ENCODE results near the gene SCAP. TPM values are rescaled to one million over a fixed set of nuclear protein-coding genes. Genes with fewer than 3 reads are reported as not detected.
"Not testable (repeated sequence)": the region's sequence is repeated elsewhere in the genome, so short reads cannot be mapped to it uniquely, and the experiment has no call there.

SCAP gene
- total and polyA plus RNA-seq, 9 donors: 52.4 to 192 (median 80.9) TPM

- no peak overlapping the region for H3K4me3 ChIP-seq
- intact Hi-C loops (cut with DNase I): no loop called here
- no peaks in the 10 kb centered on the region for H3K4me1 ChIP-seq (ENCODE audit: insufficient read depth)
- 82 to 83% (median 82%) methylated on average over 3 of the region's 3 CpGs for WGBS, 3 donors
- H3K27ac ChIP-seq: no peak overlapping the region
- no peaks in the 10 kb centered on the region for H3K27me3 ChIP-seq
- TF ChIP-seq EP300 (IDR thresholded peaks at IDR 0.05): no peak
- TF ChIP-seq POLR2A (IDR thresholded peaks at IDR 0.05): no peak
- TF ChIP-seq CTCF (IDR thresholded peaks at IDR 0.05): no peak
- no peaks in the 10 kb centered on the region for H3K36me3 ChIP-seq
- no peak for DNase-seq
- no peaks in the 10 kb centered on the region for H3K9me3 ChIP-seq
Observed at GRCh38 chr3:47485812-47486211, 10.1 kb upstream of the SCAP start.

GRCh38 chr3:47482366-47482765 is 6.6 kb upstream of the SCAP start:
- H3K27me3 ChIP-seq: no peaks in the 10 kb centered on the region
- no peaks in the 10 kb centered on the region for H3K36me3 ChIP-seq
- H3K27ac ChIP-seq: no peak overlapping the region
- no peak for DNase-seq
- intact Hi-C loops (cut with DNase I): no loop called here
- 5 to 21% (median 15%) methylated on average over 2 of the region's 2 CpGs for WGBS, 3 donors
- peaks cover 1% of the 10 kb centered on the region for H3K4me1 ChIP-seq (ENCODE audit: insufficient read depth)
- TF ChIP-seq CTCF (IDR thresholded peaks at IDR 0.05) (no peak), POLR2A (IDR thresholded peaks at IDR 0.05) (no peak), EP300 (IDR thresholded peaks at IDR 0.05) (no peak)
- no peak overlapping the region for H3K4me3 ChIP-seq
- no peaks in the 10 kb centered on the region for H3K9me3 ChIP-seq

- intact Hi-C loops (cut with DNase I): not testable (repeated sequence)
Observed at GRCh38 chr3:47481763-47482162, 6.0 kb upstream of the SCAP start.

GRCh38 chr3:47480267-47480666 is 4.5 kb upstream of the SCAP start:
- 91 to 96% (median 94%) methylated on average over 6 of the region's 6 CpGs for WGBS, 3 donors
- H3K4me1 ChIP-seq (ENCODE audit: insufficient read depth); intact Hi-C loops (cut with DNase I); H3K4me3 ChIP-seq; H3K27me3 ChIP-seq; DNase-seq; H3K27ac ChIP-seq; H3K9me3 ChIP-seq; H3K36me3 ChIP-seq: not testable (repeated sequence)

More at GRCh38 chr3:47481763-47482162, 6.0 kb upstream of the SCAP start:
- not testable (repeated sequence) for H3K27ac ChIP-seq; H3K9me3 ChIP-seq; H3K4me3 ChIP-seq; H3K36me3 ChIP-seq; H3K4me1 ChIP-seq (ENCODE audit: insufficient read depth); DNase-seq; H3K27me3 ChIP-seq
- WGBS, 3 donors: 21 to 35% (median 28%) methylated on average over 4 of the region's 4 CpGs

- Histone ChIP-seq H3K27me3 (no peaks in the 10 kb centered on the region), H3K27ac (no peak overlapping the region), H3K4me1 (ENCODE audit: insufficient read depth) (peaks cover 5% of the 10 kb centered on the region), H3K9me3 (no peaks in the 10 kb centered on the region), H3K36me3 (no peaks in the 10 kb centered on the region), H3K4me3 (no peak overlapping the region)
- no peak for TF ChIP-seq EP300 (IDR thresholded peaks at IDR 0.05)
- TF ChIP-seq CTCF (IDR thresholded peaks at IDR 0.05): no peak
- TF ChIP-seq POLR2A (IDR thresholded peaks at IDR 0.05): no peak
- no peak for DNase-seq
- intact Hi-C loops (cut with DNase I): loop anchor here (5.0 to 10.0 kb wide), 3 partner anchors 33 to 57 kb away; partner anchors contain the start of gene ELP6 (in 1 of the 4)
- 90 to 100% (median 96%) methylated on average over 2 of the region's 2 CpGs for WGBS, 3 donors
Observed at GRCh38 chr3:47479826-47480160, 4.1 kb upstream of the SCAP start.

- H3K27me3 ChIP-seq: no peaks in the 10 kb centered on the region
- TF ChIP-seq CTCF (IDR thresholded peaks at IDR 0.05) (no peak), POLR2A (IDR thresholded peaks at IDR 0.05) (no peak), EP300 (IDR thresholded peaks at IDR 0.05) (no peak)
Observed at GRCh38 chr3:47478022-47478421, 2.3 kb upstream of the SCAP start.

More at GRCh38 chr3:47478022-47478421, 2.3 kb upstream of the SCAP start:
- H3K9me3 ChIP-seq: no peaks in the 10 kb centered on the region
- intact Hi-C loops (cut with DNase I): loop anchor here (5.0 to 10.0 kb wide), 3 partner anchors 34 to 56 kb away; partner anchors contain the start of gene ELP6 (in 1 of the 4)
- no peak overlapping the region for H3K27ac ChIP-seq
- H3K4me3 ChIP-seq: no peak overlapping the region
- peaks cover 10% of the 10 kb centered on the region for H3K4me1 ChIP-seq (ENCODE audit: insufficient read depth)
- no peak for DNase-seq
- H3K36me3 ChIP-seq: no peaks in the 10 kb centered on the region

Data from ovary (tissue), 9 donors.